Mucosa of rectum (tissue), 2 donors: ENCODE data around the gene SCARB2.

Experiments
- H3K27ac ChIP-seq, 2 donors: one replicate each; pipeline ENCODE4 v1.7.0; 2013; ENCODE audit warnings: inconsistent platforms in 2 of 2, low read depth in 2 of 2, low read length in 2 of 2
- H3K27me3 ChIP-seq, 2 donors: one replicate each; pipeline ENCODE4 v1.7.0; 2013; ENCODE audit warnings: low read length in 2 of 2; ENCODE audit not compliant: control insufficient read depth in 2 of 2, insufficient read depth in 2 of 2
- H3K36me3 ChIP-seq, 2 donors: one replicate each; pipeline ENCODE4 v1.7.0; 2013; ENCODE audit warnings: low read length in 2 of 2; ENCODE audit not compliant: control insufficient read depth in 2 of 2, insufficient read depth in 2 of 2
- H3K4me1 ChIP-seq, 2 donors: one replicate each; pipeline ENCODE4 v1.7.0; 2013; ENCODE audit warnings: low read length in 2 of 2, mild to moderate bottlenecking in 1 of 2; ENCODE audit not compliant: control insufficient read depth in 2 of 2, insufficient read depth in 2 of 2
- H3K4me3 ChIP-seq, 2 donors: one replicate each; pipeline ENCODE4 v1.7.0; 2013; ENCODE audit warnings: low read length in 2 of 2
- H3K9ac ChIP-seq, 2 donors: one replicate each; pipeline ENCODE4 v1.7.0; 2013; ENCODE audit warnings: low read length in 2 of 2, low read depth in 1 of 2, mild to moderate bottlenecking in 1 of 2
- H3K9me3 ChIP-seq, 2 donors: one replicate each; pipeline ENCODE4 v1.7.0; 2013; ENCODE audit warnings: low read length in 2 of 2; ENCODE audit not compliant: control insufficient read depth in 2 of 2
- donor health status: healthy.
- donor health status: Normal muscosa, but diverticular disease.

The SCARB2 gene

GRCh38 chr4:76141241-76141640, 72.4 kb downstream of the SCARB2 start:
- Histone ChIP-seq H3K9me3 (no peaks in the 10 kb centered on the region), H3K36me3 (peaks cover 12 to 42% of the 10 kb centered on the region in 2 donors), H3K27ac (no peak overlapping the region), H3K9ac (no peak overlapping the region), H3K27me3 (no peaks in the 10 kb centered on the region), H3K4me1 (no peaks in the 10 kb centered on the region), H3K4me3 (no peak overlapping the region)

GRCh38 chr4:76127754-76128153, 85.9 kb downstream of the SCARB2 start:
- Histone ChIP-seq H3K27me3 (no peaks in the 10 kb centered on the region), H3K9me3 (no peaks in the 10 kb centered on the region), H3K4me1 (no peaks in the 10 kb centered on the region), H3K9ac (no peak overlapping the region), H3K36me3 (peaks cover 13 to 27% of the 10 kb centered on the region in 2 donors), H3K27ac (no peak overlapping the region), H3K4me3 (no peak overlapping the region)

- H3K36me3 ChIP-seq = peaks cover 13 to 32% of the 10 kb centered on the region in 2 donors
These were observed 87.8 kb downstream of the SCARB2 start for GRCh38 chr4:76125816-76126215.

GRCh38 chr4:76120199-76120598, 93.4 kb downstream of the SCARB2 start:
- no peak overlapping the region for H3K27ac ChIP-seq
- H3K9ac ChIP-seq = no peak overlapping the region
- H3K4me3 ChIP-seq = no peak overlapping the region
- H3K27me3 ChIP-seq = no peaks in the 10 kb centered on the region
- H3K9me3 ChIP-seq = no peaks in the 10 kb centered on the region
- peaks cover 26 to 39% of the 10 kb centered on the region in 2 donors for H3K36me3 ChIP-seq
- no peaks in the 10 kb centered on the region for H3K4me1 ChIP-seq

More at GRCh38 chr4:76125816-76126215, 87.8 kb downstream of the SCARB2 start:
- Histone ChIP-seq H3K9me3 (no peaks in the 10 kb centered on the region), H3K4me3 (no peak overlapping the region), H3K9ac (no peak overlapping the region), H3K4me1 (no peaks in the 10 kb centered on the region), H3K27me3 (no peaks in the 10 kb centered on the region), H3K27ac (no peak overlapping the region)

GRCh38 chr4:76117536-76117935, 96.1 kb downstream of the SCARB2 start:
- Histone ChIP-seq H3K4me3 (no peak overlapping the region), H3K4me1 (no peaks in the 10 kb centered on the region), H3K9me3 (no peaks in the 10 kb centered on the region), H3K9ac (no peak overlapping the region), H3K36me3 (peaks cover 33 to 34% of the 10 kb centered on the region in 2 donors), H3K27me3 (no peaks in the 10 kb centered on the region), H3K27ac (no peak overlapping the region)

- Histone ChIP-seq H3K4me3 (no peak overlapping the region), H3K36me3 (peaks cover 29 to 38% of the 10 kb centered on the region in 2 donors), H3K27me3 (no peaks in the 10 kb centered on the region), H3K4me1 (no peaks in the 10 kb centered on the region), H3K9me3 (no peaks in the 10 kb centered on the region), H3K27ac (no peak overlapping the region), H3K9ac (no peak overlapping the region)
These were observed 96.8 kb downstream of the SCARB2 start for GRCh38 chr4:76116821-76117220.
